GM18858 (cell line): ENCODE results near the gene ATG7.
A peak's percentile ranks its signal among the peaks of the same experiment; 100 is the strongest.
"Not testable (repeated sequence)": the region's sequence is repeated elsewhere in the genome, so short reads cannot be mapped to it uniquely, and the experiment has no call there.

Experiments used
- ATAC-seq: cut with Tn5 transposase; IDR thresholded peaks from one replicate; pipeline ENCODE4 v1.9.1; 2021; ENCODE audit not compliant: unreplicated experiment

Gene ATG7

GRCh38 chr3:11251807-11252176 is 20.4 kb upstream of the ATG7 start:
- ATAC-seq, result no peak

GRCh38 chr3:11254876-11255275 is 17.3 kb upstream of the ATG7 start:
- no peak for ATAC-seq

GRCh38 chr3:11255537-11255936 is 16.7 kb upstream of the ATG7 start:
- not testable (repeated sequence) for ATAC-seq

- ATAC-seq, result no peak
Observed at GRCh38 chr3:11258958-11259357, 13.2 kb upstream of the ATG7 start.

- ATAC-seq, result no peak
Observed at GRCh38 chr3:11260460-11260859, 11.7 kb upstream of the ATG7 start.

GRCh38 chr3:11269007-11269406 is 3.2 kb upstream of the ATG7 start:
- no peak for ATAC-seq

- no peak for ATAC-seq
Observed at GRCh38 chr3:11272906-11273574, 843 bp downstream of the ATG7 start.

- no peak for ATAC-seq
Observed at GRCh38 chr3:11273891-11274291, 1.7 kb downstream of the ATG7 start.

- no peak for ATAC-seq
Observed at GRCh38 chr3:11274566-11275142, 2.5 kb downstream of the ATG7 start.

GRCh38 chr3:11275926-11276325 is 3.7 kb downstream of the ATG7 start:
- no peak for ATAC-seq

- no peak for ATAC-seq
Observed at GRCh38 chr3:11276901-11277300, 4.7 kb downstream of the ATG7 start.

GRCh38 chr3:11282250-11283138 is 10.3 kb downstream of the ATG7 start:
- no peak for ATAC-seq

- no peak for ATAC-seq
Observed at GRCh38 chr3:11283139-11283475, 10.9 kb downstream of the ATG7 start.

- no peak for ATAC-seq
Observed at GRCh38 chr3:11284011-11284410, 11.8 kb downstream of the ATG7 start.

- no peak for ATAC-seq
Observed at GRCh38 chr3:11285471-11285870, 13.3 kb downstream of the ATG7 start.

- ATAC-seq, result no peak
Observed at GRCh38 chr3:11287404-11287803, 15.2 kb downstream of the ATG7 start.

- no peak for ATAC-seq
Observed at GRCh38 chr3:11288021-11288491, 15.9 kb downstream of the ATG7 start.

GRCh38 chr3:11288786-11289637 is 16.8 kb downstream of the ATG7 start:
- peak; percentile 50 for ATAC-seq

- ATAC-seq, result no peak
Observed at GRCh38 chr3:11289864-11290263, 17.7 kb downstream of the ATG7 start.

- no peak for ATAC-seq
Observed at GRCh38 chr3:11290743-11291680, 18.8 kb downstream of the ATG7 start.
